Measurements from ENCODE around the gene PLPP4. TPM values are rescaled to one million over a fixed set of nuclear protein-coding genes. Genes with fewer than 3 reads are reported as not detected.

PLPP4 gene
- total and polyA plus RNA-seq, 2 of the 13 experiments (the other 11 are each of a cell fraction or from before 2014, with no cell fraction given) = not detected

DNA sequence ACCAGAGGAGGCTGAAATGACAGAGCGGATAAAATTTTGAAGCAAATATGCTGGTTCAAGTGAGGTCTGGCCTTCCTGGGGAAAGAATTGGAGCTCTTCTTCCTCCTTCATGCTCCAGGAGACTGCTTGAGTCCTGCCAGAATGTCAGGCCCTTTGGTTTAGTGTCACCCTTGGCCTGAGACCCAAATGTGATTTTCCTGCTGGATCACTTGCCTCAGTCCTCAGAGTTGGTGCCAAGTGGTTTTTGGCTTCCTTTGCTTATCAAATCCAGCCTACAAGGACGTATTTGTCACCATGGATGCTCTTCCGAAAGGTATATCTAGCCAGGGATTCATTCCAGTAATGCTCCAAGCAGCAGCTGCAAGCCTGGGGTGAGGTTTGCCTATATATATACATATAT, 118.4 kb downstream of the PLPP4 start (continued):
- TF ChIP-seq ZSCAN25 (CRISPR knock-in tag; IDR thresholded peaks at IDR 0.05) (no peak), NFAT5 (CRISPR knock-in tag; IDR thresholded peaks at IDR 0.05) (no peak), ZFP41 (CRISPR knock-in tag; IDR thresholded peaks at IDR 0.05; ENCODE audit: borderline replicate concordance) (no peak), GATA4 (IDR thresholded peaks at IDR 0.05; ENCODE audit: borderline replicate concordance, low read depth) (no peak), ZSCAN12 (CRISPR knock-in tag; IDR thresholded peaks at IDR 0.05) (no peak), ZMAT3 (CRISPR knock-in tag; conservative IDR thresholded peaks at IDR 0.05) (no peak)
- TF ChIP-seq, protein P1, sequence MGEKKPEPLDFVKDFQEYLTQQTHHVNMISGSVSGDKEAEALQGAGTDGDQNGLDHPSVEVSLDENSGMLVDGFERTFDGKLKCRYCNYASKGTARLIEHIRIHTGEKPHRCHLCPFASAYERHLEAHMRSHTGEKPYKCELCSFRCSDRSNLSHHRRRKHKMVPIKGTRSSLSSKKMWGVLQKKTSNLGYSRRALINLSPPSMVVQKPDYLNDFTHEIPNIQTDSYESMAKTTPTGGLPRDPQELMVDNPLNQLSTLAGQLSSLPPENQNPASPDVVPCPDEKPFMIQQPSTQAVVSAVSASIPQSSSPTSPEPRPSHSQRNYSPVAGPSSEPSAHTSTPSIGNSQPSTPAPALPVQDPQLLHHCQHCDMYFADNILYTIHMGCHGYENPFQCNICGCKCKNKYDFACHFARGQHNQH (CRISPR knock-in tag; IDR thresholded peaks at IDR 0.05) = no peak
- TF ChIP-seq, protein P2, sequence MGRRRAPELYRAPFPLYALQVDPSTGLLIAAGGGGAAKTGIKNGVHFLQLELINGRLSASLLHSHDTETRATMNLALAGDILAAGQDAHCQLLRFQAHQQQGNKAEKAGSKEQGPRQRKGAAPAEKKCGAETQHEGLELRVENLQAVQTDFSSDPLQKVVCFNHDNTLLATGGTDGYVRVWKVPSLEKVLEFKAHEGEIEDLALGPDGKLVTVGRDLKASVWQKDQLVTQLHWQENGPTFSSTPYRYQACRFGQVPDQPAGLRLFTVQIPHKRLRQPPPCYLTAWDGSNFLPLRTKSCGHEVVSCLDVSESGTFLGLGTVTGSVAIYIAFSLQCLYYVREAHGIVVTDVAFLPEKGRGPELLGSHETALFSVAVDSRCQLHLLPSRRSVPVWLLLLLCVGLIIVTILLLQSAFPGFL (CRISPR knock-in tag; IDR thresholded peaks at IDR 0.05) = no peak

All from HepG2 (cell line).